Vagina (tissue), 2 donors: ENCODE measurements around the gene TANGO6.

Experiments used
- CTCF ChIP-seq, 3 experiments: fragments of 450-650 bp in 2 of 3; fragments of 200-600 bp in 1 of 3; sonication (generic) in 1 of 3; IDR thresholded peaks; one replicate each; pipeline ENCODE4 v1.5.1; 2017 to 2019; ENCODE audit warnings: antibody characterized with exemption in 3 of 3, mild to moderate bottlenecking in 2 of 3, moderate library complexity in 2 of 3
- POLR2A ChIP-seq, 2 donors: fragments of 450-650 bp; IDR thresholded peaks; one replicate each; pipeline ENCODE4 v1.6.1; 2017; ENCODE audit warnings: antibody characterized with exemption in 2 of 2, mild to moderate bottlenecking in 2 of 2, moderate library complexity in 2 of 2
- POLR2AphosphoS5 ChIP-seq, 2 donors: sonication (generic); formaldehyde crosslinking; IDR thresholded peaks; one replicate each; pipeline ENCODE4 v1.9.0; 2017; ENCODE audit warnings: antibody characterized with exemption in 2 of 2, mild to moderate bottlenecking in 2 of 2, low read depth in 1 of 2; ENCODE audit not compliant: insufficient read depth in 1 of 2

- TF ChIP-seq CTCF (IDR thresholded peaks at IDR 0.05) (no peak), POLR2A (IDR thresholded peaks at IDR 0.05) (no peak), POLR2AphosphoS5 (IDR thresholded peaks at IDR 0.05; ENCODE audit: insufficient read depth in 1 of 2, low read depth in 1 of 2) (no peak)
These were observed 77.0 kb downstream of the TANGO6 start for GRCh38 chr16:68920349-68920748.
